ENCODE results near the gene DRC7.

Gene DRC7

GRCh38 chr16:57690782-57691471 lies 3.7 kb upstream of the DRC7 start:
- TF ChIP-seq CTCF (IDR thresholded peaks at IDR 0.05; ENCODE audit: extremely low read depth, missing control alignments): no peak
- DNase-seq (ENCODE audit: low spot score): no peak

- no peak for TF ChIP-seq CTCF (IDR thresholded peaks at IDR 0.05; ENCODE audit: extremely low read depth, missing control alignments)
- no peak for DNase-seq (ENCODE audit: low spot score)
These were observed 2.0 kb upstream of the DRC7 start for GRCh38 chr16:57692636-57693035.

GRCh38 chr16:57693550-57693949 lies 1.1 kb upstream of the DRC7 start:
- TF ChIP-seq CTCF (IDR thresholded peaks at IDR 0.05; ENCODE audit: extremely low read depth, missing control alignments): no peak
- DNase-seq (ENCODE audit: low spot score): no peak

- TF ChIP-seq CTCF (IDR thresholded peaks at IDR 0.05; ENCODE audit: extremely low read depth, missing control alignments): no peak
- DNase-seq (ENCODE audit: low spot score): no peak
These were observed 328 bp upstream of the DRC7 start for GRCh38 chr16:57694231-57694724.

- no peak for DNase-seq (ENCODE audit: low spot score)
- TF ChIP-seq CTCF (IDR thresholded peaks at IDR 0.05; ENCODE audit: extremely low read depth, missing control alignments): no peak
These were observed 1.1 kb downstream of the DRC7 start for GRCh38 chr16:57695680-57696069.

- TF ChIP-seq CTCF (IDR thresholded peaks at IDR 0.05; ENCODE audit: extremely low read depth, missing control alignments): no peak
- no peak for DNase-seq (ENCODE audit: low spot score)
These were observed 1.6 kb downstream of the DRC7 start for GRCh38 chr16:57696240-57696639.

GRCh38 chr16:57697896-57698537 lies 3.4 kb downstream of the DRC7 start:
- TF ChIP-seq CTCF (IDR thresholded peaks at IDR 0.05; ENCODE audit: extremely low read depth, missing control alignments): no peak
- DNase-seq (ENCODE audit: low spot score): no peak
